Stimulated activated CD8-positive, alpha-beta memory T cell treated with anti-CD3 and anti-CD28 coated beads, Interleukin-2, amount 100 ng/mL, for 1 hour (primary cell): ENCODE measurements around the gene MFSD8.
"Not testable (repeated sequence)": the region's sequence is repeated elsewhere in the genome, so short reads cannot be mapped to it uniquely, and the experiment has no call there.

ENCODE experiments used
- DNase-seq, 2 donors: peaks; one replicate each; pipeline ENCODE4 v3.0.0-alpha.2; 2020; ENCODE audit warnings: low read depth in 2 of 2

The MFSD8 gene

GRCh38 chr4:127936974-127937373, 28.0 kb downstream of the MFSD8 start:
- no peak for DNase-seq

- DNase-seq: not testable (repeated sequence)
These were observed 33.1 kb downstream of the MFSD8 start for GRCh38 chr4:127931836-127932235.

- DNase-seq: no peak
These were observed 34.8 kb downstream of the MFSD8 start for GRCh38 chr4:127930175-127930574.

- DNase-seq: not testable (repeated sequence)
These were observed 39.3 kb downstream of the MFSD8 start for GRCh38 chr4:127925720-127926119.

GRCh38 chr4:127922226-127922625, 42.7 kb downstream of the MFSD8 start:
- DNase-seq: no peak

- DNase-seq: no peak
These were observed 44.5 kb downstream of the MFSD8 start for GRCh38 chr4:127920521-127920920.

- no peak for DNase-seq
These were observed 47.8 kb downstream of the MFSD8 start for GRCh38 chr4:127917151-127917550.

DNA sequence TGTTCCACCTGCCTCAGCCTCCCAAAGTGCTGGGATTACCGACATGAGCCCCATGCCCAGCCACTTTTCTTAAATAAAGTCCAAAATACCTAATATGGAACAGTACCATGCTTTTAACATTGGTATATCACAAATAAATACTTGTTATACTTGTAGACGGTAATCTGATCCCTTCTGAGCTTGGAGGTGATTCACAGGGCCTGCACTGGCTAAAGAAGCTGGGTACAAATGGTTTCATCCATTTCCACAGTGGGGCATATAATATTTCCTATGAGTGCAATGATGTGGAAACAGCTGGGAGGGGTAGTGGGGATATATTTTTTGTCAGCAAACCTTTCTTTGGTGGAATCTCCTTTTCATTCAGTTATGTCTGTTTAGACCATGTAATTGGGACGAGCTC, 48.5 kb downstream of the MFSD8 start:
- DNase-seq: no peak

DNA sequence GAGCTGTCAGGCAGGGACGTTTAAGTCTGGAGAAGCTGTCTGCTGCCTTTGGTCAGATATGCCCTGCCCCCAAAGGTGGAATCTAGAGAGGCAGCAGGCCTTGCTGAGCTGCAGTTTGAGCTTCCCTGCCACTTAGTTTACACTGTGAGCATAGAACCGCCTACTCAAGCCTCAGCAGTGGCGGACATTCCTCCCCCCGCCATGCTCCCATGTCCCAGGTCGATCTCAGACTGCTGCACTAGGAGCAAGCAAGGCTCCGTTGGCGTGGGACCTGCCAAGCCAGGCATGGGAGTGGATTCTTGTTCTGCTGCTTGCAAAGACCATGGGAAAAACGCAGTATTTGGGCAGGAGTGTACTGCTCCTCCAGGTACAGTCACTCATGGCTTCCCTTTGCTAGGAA, 59.9 kb downstream of the MFSD8 start:
- DNase-seq: no peak

DNA sequence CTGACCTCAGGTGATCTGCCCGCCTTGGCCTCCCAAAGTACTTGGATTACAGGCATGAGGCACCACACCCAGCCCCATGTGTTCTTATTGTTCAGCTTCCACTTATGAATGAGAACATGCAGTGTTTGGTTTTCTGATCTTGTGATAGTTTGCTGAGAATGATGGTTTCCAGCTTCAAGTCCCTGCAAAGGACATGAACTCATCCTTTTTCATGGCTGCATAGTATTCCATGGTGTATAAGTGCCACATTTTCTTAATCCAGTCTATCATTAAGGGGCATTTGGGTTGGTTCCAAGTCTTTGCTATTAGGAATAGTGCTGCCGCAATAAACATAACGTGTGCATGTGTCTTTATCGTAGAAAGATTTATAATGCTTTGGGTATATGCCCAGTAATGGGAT, 65.3 kb downstream of the MFSD8 start:
- not testable (repeated sequence) for DNase-seq

- no peak for DNase-seq
These were observed 68.4 kb downstream of the MFSD8 start for GRCh38 chr4:127896528-127896927.

GRCh38 chr4:127896069-127896468, 68.9 kb downstream of the MFSD8 start:
- no peak for DNase-seq

GRCh38 chr4:127889903-127890302, 75.1 kb downstream of the MFSD8 start:
- DNase-seq: no peak

DNA sequence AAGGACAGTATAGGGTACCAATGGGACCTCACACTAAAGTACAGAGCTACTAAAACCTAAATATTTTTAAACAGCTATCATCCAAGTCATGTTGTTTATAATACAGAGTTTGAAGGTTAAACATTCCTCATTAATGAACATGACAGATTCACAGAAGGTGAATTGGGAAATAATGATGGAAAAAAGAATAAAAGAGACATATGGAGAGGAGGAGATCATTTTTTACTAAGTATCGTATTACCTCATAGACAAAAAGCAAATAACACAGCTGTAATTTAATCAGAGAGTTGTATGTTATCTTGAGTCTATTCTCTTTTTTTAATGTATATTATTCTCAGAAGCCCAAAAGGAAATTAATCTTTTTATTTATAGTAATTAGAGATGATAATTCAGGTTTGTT, 76.4 kb downstream of the MFSD8 start:
- DNase-seq: no peak

DNA sequence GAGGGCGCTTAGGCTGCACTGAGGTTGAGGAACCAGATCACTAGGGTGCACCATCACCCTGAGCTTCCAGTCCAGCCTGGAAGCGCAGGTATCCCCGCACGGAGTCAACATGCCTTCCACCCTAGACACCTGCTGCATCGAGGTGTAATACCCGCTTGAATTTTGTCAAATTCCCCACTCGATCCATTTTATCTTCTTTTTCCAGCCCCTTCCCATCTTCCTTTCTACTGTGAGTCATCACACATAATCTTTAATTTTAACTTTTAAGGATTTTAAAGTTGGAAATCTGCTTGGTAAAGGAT, 83.5 kb downstream of the MFSD8 start:
- no peak for DNase-seq

- DNase-seq: peak; percentile 88 to 90
These were observed 84.0 kb downstream of the MFSD8 start, which contains the start of gene PLK4 for GRCh38 chr4:127880763-127881562. Gene PLK4 (plus strand): TSS chr4:127880893. CDS start chr4:127881135, 242 bp downstream.

GRCh38 chr4:127875791-127876190, 89.2 kb downstream of the MFSD8 start:
- DNase-seq: no peak

GRCh38 chr4:127870688-127871087, 94.3 kb downstream of the MFSD8 start:
- DNase-seq: no peak

- no peak for DNase-seq
These were observed 94.7 kb downstream of the MFSD8 start for GRCh38 chr4:127870281-127870680.

DNA sequence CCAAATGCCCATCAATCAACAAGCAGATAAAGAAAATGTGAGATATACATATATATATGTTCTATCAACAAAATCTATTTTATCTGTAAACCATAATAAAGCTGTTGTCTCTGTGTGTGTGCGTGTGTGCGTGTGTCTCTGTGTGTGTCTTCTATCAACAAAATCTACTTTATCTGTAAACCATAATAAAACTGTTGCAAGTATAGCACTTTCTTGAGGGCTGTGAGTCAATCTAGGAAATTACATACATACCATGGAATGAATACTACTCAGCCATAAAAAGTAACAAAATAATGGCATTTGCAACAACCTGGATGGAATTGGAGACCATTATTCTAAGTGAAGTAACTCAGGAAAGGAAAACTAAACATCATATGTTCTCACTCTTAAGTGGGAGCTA, 96.8 kb downstream of the MFSD8 start:
- DNase-seq: no peak
